ENCODE measurements around the gene WDFY2. TPM values are rescaled to one million over a fixed set of nuclear protein-coding genes. Genes with fewer than 3 reads are reported as not detected.

The WDFY2 gene
- total RNA-seq, 3 donors from 2014 or later (not counting 1 experiment from before 2014, with no cell fraction given): 29.5 to 32.1 (median 31.3) TPM

DNA sequence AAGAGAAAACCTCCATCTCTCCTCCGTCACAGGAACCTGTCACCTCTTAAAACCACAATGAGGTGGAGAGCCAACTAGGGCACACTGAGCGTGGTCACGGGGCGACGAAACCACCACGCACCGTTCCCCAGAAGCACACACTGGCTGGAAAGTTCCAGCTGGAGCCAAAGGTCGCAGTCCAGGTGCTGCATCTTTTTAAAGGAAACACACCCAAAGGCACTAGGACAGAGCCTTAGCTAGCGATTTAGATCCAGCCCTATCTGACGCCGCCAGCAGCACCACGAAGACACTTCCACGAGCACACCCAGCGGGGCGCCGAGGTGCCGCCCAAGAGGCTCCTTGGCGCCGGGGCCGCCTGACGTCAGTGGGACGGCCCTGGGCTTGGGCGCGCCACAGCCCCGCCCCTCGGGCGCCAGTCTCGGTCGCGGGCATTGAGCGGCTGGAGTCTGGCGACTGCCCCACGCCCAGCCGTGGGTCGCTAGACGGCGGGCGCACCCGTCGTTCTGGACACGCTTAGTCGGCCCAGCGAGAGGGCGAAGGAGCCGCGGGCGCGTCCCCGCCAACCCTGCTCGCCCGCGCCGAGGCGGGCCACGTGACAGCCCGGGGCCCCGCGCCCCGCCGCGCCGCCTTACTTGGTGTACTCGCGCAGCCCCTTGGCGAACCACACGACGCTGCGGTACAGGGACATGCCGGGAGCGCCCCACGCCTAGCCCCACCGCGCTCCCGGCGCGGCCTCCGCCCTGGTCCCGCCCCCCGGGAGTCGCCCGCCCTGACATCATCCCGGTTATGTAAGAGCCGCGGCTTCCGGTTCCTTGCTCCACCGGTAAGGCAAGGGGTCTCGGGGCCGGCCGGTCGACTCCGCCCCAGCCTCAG, 219.4 kb downstream of the WDFY2 start, which contains the start of gene DHRS12:
DHRS12 (minus strand) TSS at position 742 of the 873 bp plus-strand sequence. CDS start 4,504 bp downstream, outside the sequence.
- peak; percentile 88 to 96 for DNase-seq
- WGBS (ENCODE audit: insufficient coverage): under 1% methylated on average over 91 of the region's 91 CpGs
- peak within 1 kb of the TSS; percentile 63 for H3K4me3 ChIP-seq (ENCODE audit: low read length)
- peaks cover 27% of the 10 kb centered on the region for H3K4me1 ChIP-seq (ENCODE audit: control insufficient read depth, insufficient read depth, low read length)
- TF ChIP-seq, protein P1, sequence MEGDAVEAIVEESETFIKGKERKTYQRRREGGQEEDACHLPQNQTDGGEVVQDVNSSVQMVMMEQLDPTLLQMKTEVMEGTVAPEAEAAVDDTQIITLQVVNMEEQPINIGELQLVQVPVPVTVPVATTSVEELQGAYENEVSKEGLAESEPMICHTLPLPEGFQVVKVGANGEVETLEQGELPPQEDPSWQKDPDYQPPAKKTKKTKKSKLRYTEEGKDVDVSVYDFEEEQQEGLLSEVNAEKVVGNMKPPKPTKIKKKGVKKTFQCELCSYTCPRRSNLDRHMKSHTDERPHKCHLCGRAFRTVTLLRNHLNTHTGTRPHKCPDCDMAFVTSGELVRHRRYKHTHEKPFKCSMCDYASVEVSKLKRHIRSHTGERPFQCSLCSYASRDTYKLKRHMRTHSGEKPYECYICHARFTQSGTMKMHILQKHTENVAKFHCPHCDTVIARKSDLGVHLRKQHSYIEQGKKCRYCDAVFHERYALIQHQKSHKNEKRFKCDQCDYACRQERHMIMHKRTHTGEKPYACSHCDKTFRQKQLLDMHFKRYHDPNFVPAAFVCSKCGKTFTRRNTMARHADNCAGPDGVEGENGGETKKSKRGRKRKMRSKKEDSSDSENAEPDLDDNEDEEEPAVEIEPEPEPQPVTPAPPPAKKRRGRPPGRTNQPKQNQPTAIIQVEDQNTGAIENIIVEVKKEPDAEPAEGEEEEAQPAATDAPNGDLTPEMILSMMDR (IDR thresholded peaks at IDR 0.05): no peak
- ATAC-seq: peak; percentile 70 to 90 (median 76)
- H3K27ac Mint-ChIP-seq: peak within 1 kb of the TSS; percentile 91 to 99
- H3K27me3 Mint-ChIP-seq (ENCODE audit: low read depth in 2 of 2): peaks cover 0 to 8% of the 10 kb centered on the region in 2 donors
- no peaks in the 10 kb centered on the region for H3K9me3 ChIP-seq (ENCODE audit: control insufficient read depth, insufficient read depth, low read length)
- H3K36me3 Mint-ChIP-seq: no peaks in the 10 kb centered on the region
- peak within 1 kb of the TSS; percentile 94 for H3K4me3 Mint-ChIP-seq
- no peaks in the 10 kb centered on the region for H3K36me3 ChIP-seq (ENCODE audit: control insufficient read depth, insufficient read depth, low read length)
- no peaks in the 10 kb centered on the region for H3K9me3 Mint-ChIP-seq
- H3K27ac ChIP-seq (ENCODE audit: low read length): peak within 1 kb of the TSS; percentile 97
- peaks cover 34 to 35% of the 10 kb centered on the region in 2 donors for H3K4me1 Mint-ChIP-seq
- intact Hi-C loops (cut with micrococcal nuclease): loop anchor here (1.0 to 5.0 kb wide), 8 partner anchors 39 to 1866 kb away; partner anchors contain the start of genes ALG11, CKAP2, INTS6 and SPRYD7
- no peaks in the 10 kb centered on the region for H3K27me3 ChIP-seq (ENCODE audit: control insufficient read depth, insufficient read depth, low read length)

DNA sequence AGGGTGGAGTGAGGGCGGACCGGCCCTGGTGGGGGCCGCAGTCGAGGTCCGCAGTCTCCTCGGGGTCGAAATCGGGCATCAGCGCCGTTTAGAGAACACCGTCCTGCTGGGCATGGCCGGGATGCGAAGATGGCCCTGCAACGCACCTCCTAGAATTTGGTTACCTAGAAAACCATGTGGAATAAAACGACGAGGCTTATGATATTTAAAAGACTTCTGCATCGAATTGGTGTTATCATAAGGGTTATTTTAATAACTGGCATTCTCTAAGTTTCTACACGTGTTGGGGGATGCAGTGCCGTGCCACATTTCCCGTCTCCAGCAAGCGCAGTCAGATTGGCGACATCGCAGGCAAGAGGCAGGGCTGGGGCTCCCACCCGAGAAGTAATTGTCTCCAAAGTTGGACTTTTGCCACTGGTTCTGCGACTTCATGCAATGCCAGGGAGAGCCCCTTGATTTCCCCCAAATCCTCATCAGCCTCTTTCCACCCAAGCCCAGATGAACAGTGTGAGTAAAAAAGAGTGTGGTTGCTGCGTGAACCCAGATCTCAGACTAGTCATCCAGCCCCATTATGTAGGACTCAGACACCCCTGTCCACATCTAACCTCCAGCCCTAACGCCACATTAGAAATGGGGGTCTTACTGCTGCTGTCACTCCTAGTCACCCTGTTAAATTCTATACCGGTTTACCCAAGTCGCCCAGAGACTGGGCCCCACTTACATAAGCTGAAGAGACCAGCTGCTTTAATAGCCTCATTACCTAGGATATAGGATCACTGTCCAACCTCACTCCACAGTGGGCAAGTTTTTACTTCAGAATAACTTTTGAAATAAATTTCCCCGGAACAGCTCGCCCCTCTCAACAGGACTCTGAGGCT, 220.3 kb downstream of the WDFY2 start:
- peak overlapping the region; percentile 90 for H3K4me3 Mint-ChIP-seq
- no peaks in the 10 kb centered on the region for H3K36me3 ChIP-seq (ENCODE audit: control insufficient read depth, insufficient read depth, low read length)
- H3K36me3 Mint-ChIP-seq: no peaks in the 10 kb centered on the region
- H3K27me3 ChIP-seq (ENCODE audit: control insufficient read depth, insufficient read depth, low read length): no peaks in the 10 kb centered on the region
- H3K27ac Mint-ChIP-seq: peak overlapping the region; percentile 91 to 99
- H3K4me1 ChIP-seq (ENCODE audit: control insufficient read depth, insufficient read depth, low read length): peaks cover 27% of the 10 kb centered on the region
- intact Hi-C loops (cut with micrococcal nuclease): loop anchor here (5.0 kb wide), 2 partner anchors 1722 to 1867 kb away; partner anchors contain the start of gene SPRYD7
- no peaks in the 10 kb centered on the region for H3K9me3 Mint-ChIP-seq
- TF ChIP-seq, protein P1 (IDR thresholded peaks at IDR 0.05): no peak
- peak overlapping the region; percentile 97 for H3K27ac ChIP-seq (ENCODE audit: low read length)
- DNase-seq (peak; percentile 40 to 73), ATAC-seq (peak in 1 of 3 donors; percentile 2)
- WGBS (ENCODE audit: insufficient coverage): 20% methylated on average over 30 of the region's 31 CpGs
- H3K9me3 ChIP-seq (ENCODE audit: control insufficient read depth, insufficient read depth, low read length): no peaks in the 10 kb centered on the region
- H3K4me1 Mint-ChIP-seq: peaks cover 34 to 35% of the 10 kb centered on the region in 2 donors
- peak overlapping the region; percentile 63 for H3K4me3 ChIP-seq (ENCODE audit: low read length)
- H3K27me3 Mint-ChIP-seq (ENCODE audit: low read depth in 2 of 2): peaks cover 0 to 8% of the 10 kb centered on the region in 2 donors

- intact Hi-C loops (cut with micrococcal nuclease): no loop called here
- Histone ChIP-seq H3K9me3 (ENCODE audit: control insufficient read depth, insufficient read depth, low read length) (no peaks in the 10 kb centered on the region), H3K27ac (ENCODE audit: low read length) (peak overlapping the region; percentile 97), H3K36me3 (ENCODE audit: control insufficient read depth, insufficient read depth, low read length) (no peaks in the 10 kb centered on the region), H3K4me1 (ENCODE audit: control insufficient read depth, insufficient read depth, low read length) (peaks cover 27% of the 10 kb centered on the region), H3K4me3 (ENCODE audit: low read length) (no peak overlapping the region), H3K27me3 (ENCODE audit: control insufficient read depth, insufficient read depth, low read length) (no peaks in the 10 kb centered on the region)
- H3K27me3 Mint-ChIP-seq (ENCODE audit: low read depth in 2 of 2): peaks cover 0 to 4% of the 10 kb centered on the region in 2 donors
- H3K27ac Mint-ChIP-seq: peak overlapping the region; percentile 91 to 99
- ATAC-seq (no peak), DNase-seq (peak in 1 of 2 donors; percentile 36)
- TF ChIP-seq, protein P1 (IDR thresholded peaks at IDR 0.05): no peak
- peaks cover 34 to 35% of the 10 kb centered on the region in 2 donors for H3K4me1 Mint-ChIP-seq
- 73% methylated on average over 1 of the region's 4 CpGs for WGBS (ENCODE audit: insufficient coverage)
- H3K9me3 Mint-ChIP-seq: no peaks in the 10 kb centered on the region
- peak overlapping the region; percentile 90 for H3K4me3 Mint-ChIP-seq
- no peaks in the 10 kb centered on the region for H3K36me3 Mint-ChIP-seq
Measured at GRCh38 chr13:51805313-51805712, 221.1 kb downstream of the WDFY2 start.
